H1 (cell line): ENCODE data around the gene ECD.

Source experiments
- KDM1A ChIP-seq: fragments of 200-600, 300-600 bp; sonication (generic); IDR thresholded peaks from 2 replicates; pipeline ENCODE4 v1.7.1; 2016; ENCODE audit warnings: mild to moderate bottlenecking, low read length, borderline replicate concordance
- POLR2AphosphoS5 ChIP-seq: IDR thresholded peaks from 2 replicates; pipeline ENCODE4 v1.6.1; 2011; ENCODE audit warnings: low read depth, low read length
- RXRA ChIP-seq: IDR thresholded peaks from 2 replicates; pipeline ENCODE4 v1.6.1; 2011; ENCODE audit warnings: low read depth, mild to moderate bottlenecking, low read length, moderate library complexity; ENCODE audit not compliant: insufficient read depth
- TF ChIP-seq, protein P1 (sequence below): IDR thresholded peaks from 2 replicates; pipeline ENCODE4 v1.6.1; 2012; ENCODE audit warnings: inconsistent platforms
- TF ChIP-seq, protein P2 (sequence below), 3 experiments: IDR thresholded peaks; 1 replicate in 2 of 3; 2 replicates in 1 of 3; pipeline versions ENCODE4 v1.5.1 to v1.6.1; 2011; ENCODE audit warnings: low read length in 3 of 3, mild to moderate bottlenecking in 3 of 3, inconsistent platforms in 2 of 3, low read depth in 1 of 3, moderate library complexity in 1 of 3; ENCODE audit not compliant: insufficient read depth in 1 of 3; ENCODE audit errors: control extremely low read depth in 1 of 3

DNA sequence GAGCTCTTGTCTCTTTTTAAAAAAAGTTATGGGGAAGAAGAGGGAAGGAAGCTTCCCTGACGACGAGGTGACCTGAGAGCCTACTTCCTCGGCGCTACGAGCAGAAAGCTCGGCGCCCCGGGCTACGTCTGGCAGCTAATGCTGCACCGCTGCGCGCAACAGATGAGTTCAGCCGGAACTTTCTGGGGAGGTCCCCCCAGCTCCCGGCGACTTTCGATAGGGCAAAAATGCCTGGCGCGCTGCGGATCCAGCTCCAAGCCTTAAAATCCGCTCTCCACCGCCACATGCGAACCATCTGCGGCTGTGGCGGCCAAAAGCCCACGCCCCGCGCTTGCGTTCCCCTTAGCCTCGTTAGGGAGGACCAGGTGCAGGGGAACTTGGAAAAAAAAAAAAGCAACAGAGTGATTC is 71.8 kb downstream of the ECD start:
- TF ChIP-seq RXRA (no peak), POLR2AphosphoS5 (no peak), KDM1A (no peak)
- TF ChIP-seq, protein P1, sequence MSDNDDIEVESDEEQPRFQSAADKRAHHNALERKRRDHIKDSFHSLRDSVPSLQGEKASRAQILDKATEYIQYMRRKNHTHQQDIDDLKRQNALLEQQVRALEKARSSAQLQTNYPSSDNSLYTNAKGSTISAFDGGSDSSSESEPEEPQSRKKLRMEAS, result no peak
- TF ChIP-seq, protein P2, sequence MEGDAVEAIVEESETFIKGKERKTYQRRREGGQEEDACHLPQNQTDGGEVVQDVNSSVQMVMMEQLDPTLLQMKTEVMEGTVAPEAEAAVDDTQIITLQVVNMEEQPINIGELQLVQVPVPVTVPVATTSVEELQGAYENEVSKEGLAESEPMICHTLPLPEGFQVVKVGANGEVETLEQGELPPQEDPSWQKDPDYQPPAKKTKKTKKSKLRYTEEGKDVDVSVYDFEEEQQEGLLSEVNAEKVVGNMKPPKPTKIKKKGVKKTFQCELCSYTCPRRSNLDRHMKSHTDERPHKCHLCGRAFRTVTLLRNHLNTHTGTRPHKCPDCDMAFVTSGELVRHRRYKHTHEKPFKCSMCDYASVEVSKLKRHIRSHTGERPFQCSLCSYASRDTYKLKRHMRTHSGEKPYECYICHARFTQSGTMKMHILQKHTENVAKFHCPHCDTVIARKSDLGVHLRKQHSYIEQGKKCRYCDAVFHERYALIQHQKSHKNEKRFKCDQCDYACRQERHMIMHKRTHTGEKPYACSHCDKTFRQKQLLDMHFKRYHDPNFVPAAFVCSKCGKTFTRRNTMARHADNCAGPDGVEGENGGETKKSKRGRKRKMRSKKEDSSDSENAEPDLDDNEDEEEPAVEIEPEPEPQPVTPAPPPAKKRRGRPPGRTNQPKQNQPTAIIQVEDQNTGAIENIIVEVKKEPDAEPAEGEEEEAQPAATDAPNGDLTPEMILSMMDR (IDR thresholded peaks at IDR 0.05; ENCODE audit: control extremely low read depth in 1 of 3, insufficient read depth in 1 of 3, low read depth in 1 of 3, low read length in 3 of 3), result no peak
